ENCODE results near the gene GREB1. TPM values are rescaled to one million over a fixed set of nuclear protein-coding genes. Genes with fewer than 3 reads are reported as not detected.

The GREB1 gene
- total and polyA plus RNA-seq, 2 of the 13 experiments (the other 11 are each of a cell fraction or from before 2014, with no cell fraction given): 31.3 to 61.2 TPM

GRCh38 chr2:11542275-11542819, 8.5 kb downstream of the GREB1 start (continued):
- TF ChIP-seq MAFG (CRISPR knock-in tag; IDR thresholded peaks at IDR 0.05): no peak
- TF ChIP-seq, protein P1, sequence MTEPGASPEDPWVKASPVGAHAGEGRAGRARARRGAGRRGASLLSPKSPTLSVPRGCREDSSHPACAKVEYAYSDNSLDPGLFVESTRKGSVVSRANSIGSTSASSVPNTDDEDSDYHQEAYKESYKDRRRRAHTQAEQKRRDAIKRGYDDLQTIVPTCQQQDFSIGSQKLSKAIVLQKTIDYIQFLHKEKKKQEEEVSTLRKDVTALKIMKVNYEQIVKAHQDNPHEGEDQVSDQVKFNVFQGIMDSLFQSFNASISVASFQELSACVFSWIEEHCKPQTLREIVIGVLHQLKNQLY (CRISPR knock-in tag; IDR thresholded peaks at IDR 0.05): no peak
- TF ChIP-seq ZNF788 (CRISPR knock-in tag; IDR thresholded peaks at IDR 0.05; ENCODE audit: borderline replicate concordance): no peak
- no peak for TF ChIP-seq BCL6 (CRISPR knock-in tag; IDR thresholded peaks at IDR 0.05)
- TF ChIP-seq HDAC2 (CRISPR knock-in tag; IDR thresholded peaks at IDR 0.05): no peak; the same call in 1 of the 2 replicates
- no peak for TF ChIP-seq ZNF10 (CRISPR knock-in tag; IDR thresholded peaks at IDR 0.05; ENCODE audit: borderline replicate concordance, low read depth)
- TF ChIP-seq STAT6 (CRISPR knock-in tag; IDR thresholded peaks at IDR 0.05; ENCODE audit: borderline replicate concordance): no peak
- peak; percentile 83 for TF ChIP-seq ZNF775 (CRISPR knock-in tag; IDR thresholded peaks at IDR 0.05; ENCODE audit: borderline replicate concordance)
- TF ChIP-seq, protein P2, sequence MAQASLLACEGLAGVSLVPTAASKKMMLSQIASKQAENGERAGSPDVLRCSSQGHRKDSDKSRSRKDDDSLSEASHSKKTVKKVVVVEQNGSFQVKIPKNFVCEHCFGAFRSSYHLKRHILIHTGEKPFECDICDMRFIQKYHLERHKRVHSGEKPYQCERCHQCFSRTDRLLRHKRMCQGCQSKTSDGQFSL (CRISPR knock-in tag; IDR thresholded peaks at IDR 0.05): no peak
- no peak for TF ChIP-seq ZSCAN25 (CRISPR knock-in tag; IDR thresholded peaks at IDR 0.05)
- no peak for TF ChIP-seq ATAD3A (CRISPR knock-in tag; IDR thresholded peaks at IDR 0.05)
- TF ChIP-seq ZNF550 (CRISPR knock-in tag; IDR thresholded peaks at IDR 0.05; ENCODE audit: borderline replicate concordance): no peak
- TF ChIP-seq ZNF850 (CRISPR knock-in tag; conservative IDR thresholded peaks at IDR 0.05): no peak
- TF ChIP-seq ZFP36 (IDR thresholded peaks at IDR 0.05; ENCODE audit: borderline replicate concordance, low read depth, low read length, partially characterized antibody): no peak
- TF ChIP-seq SMAD1 (CRISPR knock-in tag; IDR thresholded peaks at IDR 0.05; ENCODE audit: borderline replicate concordance, low read depth): no peak
- TF ChIP-seq ZNF282 (IDR thresholded peaks at IDR 0.05; ENCODE audit: partially characterized antibody): no peak
- TF ChIP-seq GATA4 (IDR thresholded peaks at IDR 0.05; ENCODE audit: borderline replicate concordance, low read depth): no peak

All from HepG2 (cell line).